Measurements from ENCODE around the gene STOM.

STOM gene

DNA sequence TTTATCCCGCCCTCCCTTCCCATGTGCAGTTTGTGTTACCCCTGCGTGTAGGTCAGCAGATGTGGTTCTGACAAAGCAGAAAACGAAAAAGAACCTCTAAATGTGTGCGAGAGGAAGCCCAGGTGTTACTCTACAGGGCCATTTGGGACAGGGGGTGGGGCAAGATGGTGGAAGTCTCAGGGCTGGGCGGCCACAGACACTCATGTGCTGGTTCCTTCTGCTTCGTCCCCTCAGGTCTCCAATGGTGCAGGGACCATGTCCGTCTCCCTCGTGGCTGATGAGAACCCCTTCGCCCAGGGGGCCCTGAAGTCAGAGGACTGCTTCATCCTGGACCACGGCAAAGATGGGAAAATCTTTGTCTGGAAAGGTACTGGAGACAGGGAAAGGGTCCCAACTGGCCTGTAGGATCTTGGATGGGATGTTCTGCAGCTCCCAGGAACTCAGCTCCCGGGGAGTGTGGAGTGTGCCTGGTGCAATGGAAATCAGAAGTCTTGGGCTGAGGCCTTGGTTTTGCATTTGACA, 53.1 kb downstream of the STOM start:
- H2AFZ ChIP-seq (ENCODE audit: low read length), result no peak overlapping the region
- H2BK120ac ChIP-seq (ENCODE audit: low read depth, low read length), result no peak overlapping the region
- H3K9ac ChIP-seq (ENCODE audit: low read depth, low read length, poor library complexity), result no peak overlapping the region
- no CpG with 5 or more reads among the region's 11 CpGs for WGBS, 2 donors (ENCODE audit: extremely low coverage in 2 of 2, insufficient read length in 2 of 2, insufficient replicate concordance in 1 of 2)
- peaks cover 2 to 3% of the 10 kb centered on the region in 2 donors for H3K36me3 ChIP-seq (replicated peaks in 1 of 2; ENCODE audit: control insufficient read depth in 2 of 2, insufficient read depth in 2 of 2, low read length in 2 of 2)
- H4K91ac ChIP-seq (ENCODE audit: low read depth, low read length, poor library complexity), result no peak overlapping the region
- H3K23ac ChIP-seq (ENCODE audit: low read depth, low read length, poor library complexity), result no peak overlapping the region
- no peaks in the 10 kb centered on the region for H3K9me3 ChIP-seq (replicated peaks in 1 of 2; ENCODE audit: control insufficient read depth in 2 of 2, insufficient read depth in 1 of 2, low read depth in 1 of 2, low read length in 2 of 2)
- DNase-seq (ENCODE audit: low spot score), result no peak
- no peak overlapping the region for H3K4me2 ChIP-seq (ENCODE audit: insufficient read depth, low read length, poor library complexity, severe bottlenecking)
- no peaks in the 10 kb centered on the region for H3K79me1 ChIP-seq (ENCODE audit: low read depth, low read length)
- no peak overlapping the region for H2BK5ac ChIP-seq (ENCODE audit: low read length)
- no peak overlapping the region for H2AK5ac ChIP-seq (ENCODE audit: low read depth, low read length)
- no peak overlapping the region for H3K4me3 ChIP-seq (ENCODE audit: low read length in 2 of 2)
- H3K27me3 ChIP-seq (ENCODE audit: control insufficient read depth in 3 of 3, insufficient read depth in 3 of 3, low read depth in 1 of 3, low read length in 3 of 3), result no peaks in the 10 kb centered on the region
- H4K8ac ChIP-seq (ENCODE audit: low read depth, low read length), result no peak overlapping the region
- no peak overlapping the region for H3K27ac ChIP-seq (replicated peaks; ENCODE audit: low read length)
- H3K18ac ChIP-seq (ENCODE audit: low read length), result no peak overlapping the region
- H2BK15ac ChIP-seq (ENCODE audit: low read length), result no peak overlapping the region
- no peaks in the 10 kb centered on the region for H3K4me1 ChIP-seq (ENCODE audit: control insufficient read depth in 2 of 2, insufficient read depth in 1 of 2, low read depth in 1 of 2, low read length in 2 of 2)
- H3K14ac ChIP-seq (ENCODE audit: low read length), result no peak overlapping the region
- H2BK12ac ChIP-seq (ENCODE audit: low read length), result no peak overlapping the region
- H3K4ac ChIP-seq (ENCODE audit: low read length), result no peak overlapping the region

DNA sequence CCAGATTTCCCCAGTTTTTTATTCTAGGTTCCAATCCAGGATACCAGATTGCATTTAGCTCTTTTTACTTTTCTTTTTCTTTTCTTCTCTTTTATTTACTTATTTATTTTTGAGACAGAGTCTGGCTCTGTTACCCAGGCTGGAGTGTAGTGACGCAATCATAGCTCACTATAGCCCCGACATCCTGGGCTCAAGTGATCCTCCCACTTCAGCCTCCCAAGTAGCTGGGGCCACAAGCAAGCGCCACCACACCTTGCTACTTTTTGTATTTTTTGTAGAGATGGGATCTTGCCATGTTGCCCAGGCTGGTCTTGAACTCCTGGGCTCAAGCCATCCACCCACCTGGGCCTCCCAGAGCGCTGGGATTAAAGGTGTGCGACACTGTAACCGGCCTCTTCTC, 53.7 kb downstream of the STOM start:
- Histone ChIP-seq H3K4me1 (ENCODE audit: control insufficient read depth in 2 of 2, insufficient read depth in 1 of 2, low read depth in 1 of 2, low read length in 2 of 2) (no peaks in the 10 kb centered on the region), H3K14ac (ENCODE audit: low read length) (no peak overlapping the region), H2BK5ac (ENCODE audit: low read length) (no peak overlapping the region), H3K36me3 (replicated peaks in 1 of 2; ENCODE audit: control insufficient read depth in 2 of 2, insufficient read depth in 2 of 2, low read length in 2 of 2) (peaks cover 2 to 3% of the 10 kb centered on the region in 2 donors), H2BK120ac (ENCODE audit: low read depth, low read length) (no peak overlapping the region), H2AK5ac (ENCODE audit: low read depth, low read length) (no peak overlapping the region), H3K18ac (ENCODE audit: low read length) (no peak overlapping the region), H2BK15ac (ENCODE audit: low read length) (no peak overlapping the region), H2BK12ac (ENCODE audit: low read length) (no peak overlapping the region), H4K91ac (ENCODE audit: low read depth, low read length, poor library complexity) (no peak overlapping the region), H4K8ac (ENCODE audit: low read depth, low read length) (no peak overlapping the region), H3K79me1 (ENCODE audit: low read depth, low read length) (no peaks in the 10 kb centered on the region), H3K4me2 (ENCODE audit: insufficient read depth, low read length, poor library complexity, severe bottlenecking) (no peak overlapping the region), H3K9me3 (replicated peaks in 1 of 2; ENCODE audit: control insufficient read depth in 2 of 2, insufficient read depth in 1 of 2, low read depth in 1 of 2, low read length in 2 of 2) (no peaks in the 10 kb centered on the region), H3K4me3 (ENCODE audit: low read length in 2 of 2) (no peak overlapping the region), H3K4ac (ENCODE audit: low read length) (no peak overlapping the region), H3K27me3 (ENCODE audit: control insufficient read depth in 3 of 3, insufficient read depth in 3 of 3, low read depth in 1 of 3, low read length in 3 of 3) (no peaks in the 10 kb centered on the region), H3K9ac (ENCODE audit: low read depth, low read length, poor library complexity) (no peak overlapping the region), H3K23ac (ENCODE audit: low read depth, low read length, poor library complexity) (no peak overlapping the region), H2AFZ (ENCODE audit: low read length) (no peak overlapping the region), H3K27ac (replicated peaks; ENCODE audit: low read length) (no peak overlapping the region)
- no peak for DNase-seq (ENCODE audit: low spot score)
- WGBS, 2 donors (ENCODE audit: extremely low coverage in 2 of 2, insufficient read length in 2 of 2, insufficient replicate concordance in 1 of 2), result no CpG with 5 or more reads among the region's 6 CpGs

DNA sequence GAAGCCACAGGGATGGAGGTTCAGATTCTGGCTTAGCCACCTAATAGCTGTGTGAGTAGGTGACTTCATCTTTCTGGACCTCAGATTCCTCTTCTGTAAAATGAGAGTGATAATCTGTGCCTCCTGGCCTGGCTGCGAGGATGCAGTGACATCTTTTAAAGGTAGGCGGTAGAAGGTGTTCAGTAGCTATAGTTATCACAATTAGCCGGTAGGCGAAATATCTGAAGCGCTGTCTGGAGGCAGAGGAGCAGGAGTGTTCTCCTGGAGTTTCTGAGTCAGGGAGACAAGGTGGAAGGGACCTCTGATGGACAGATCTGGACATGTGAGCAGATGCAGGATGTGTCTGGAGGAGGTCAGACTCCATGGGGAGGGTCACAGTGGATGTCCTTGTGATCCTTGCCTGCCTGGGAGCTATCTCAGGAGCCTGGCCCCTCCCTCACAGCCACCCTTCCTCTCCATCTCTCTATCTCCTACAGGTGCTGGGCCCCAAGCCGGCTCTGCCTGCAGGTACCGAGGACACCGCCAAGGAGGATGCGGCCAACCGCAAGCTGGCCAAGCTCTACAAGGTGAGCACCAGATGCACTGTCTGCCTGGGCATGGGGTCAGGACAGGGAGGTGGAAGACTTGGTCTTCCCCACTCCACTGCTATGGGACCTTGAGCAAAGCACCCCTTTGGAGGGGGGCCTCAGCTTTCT, 56.4 kb downstream of the STOM start:
- H3K4ac ChIP-seq (ENCODE audit: low read length), result no peak overlapping the region
- H3K9ac ChIP-seq (ENCODE audit: low read depth, low read length, poor library complexity), result no peak overlapping the region
- H3K27me3 ChIP-seq (ENCODE audit: control insufficient read depth in 3 of 3, insufficient read depth in 3 of 3, low read depth in 1 of 3, low read length in 3 of 3), result no peaks in the 10 kb centered on the region
- H3K23ac ChIP-seq (ENCODE audit: low read depth, low read length, poor library complexity), result peak overlapping the region; percentile 56
- H3K9me3 ChIP-seq (replicated peaks in 1 of 2; ENCODE audit: control insufficient read depth in 2 of 2, insufficient read depth in 1 of 2, low read depth in 1 of 2, low read length in 2 of 2), result no peaks in the 10 kb centered on the region
- no peak overlapping the region for H2BK5ac ChIP-seq (ENCODE audit: low read length)
- no peak overlapping the region for H3K14ac ChIP-seq (ENCODE audit: low read length)
- no peak overlapping the region for H2BK15ac ChIP-seq (ENCODE audit: low read length)
- H3K18ac ChIP-seq (ENCODE audit: low read length), result no peak overlapping the region
- H3K27ac ChIP-seq (replicated peaks; ENCODE audit: low read length), result no peak overlapping the region
- no peak overlapping the region for H2AFZ ChIP-seq (ENCODE audit: low read length)
- no peak overlapping the region for H3K4me2 ChIP-seq (ENCODE audit: insufficient read depth, low read length, poor library complexity, severe bottlenecking)
- H2BK120ac ChIP-seq (ENCODE audit: low read depth, low read length), result no peak overlapping the region
- no peak for DNase-seq (ENCODE audit: low spot score)
- H2AK5ac ChIP-seq (ENCODE audit: low read depth, low read length), result no peak overlapping the region
- peak overlapping the region; percentile 61 for H4K91ac ChIP-seq (ENCODE audit: low read depth, low read length, poor library complexity)
- no peak overlapping the region for H4K8ac ChIP-seq (ENCODE audit: low read depth, low read length)
- H3K79me1 ChIP-seq (ENCODE audit: low read depth, low read length), result peaks cover under 1% of the 10 kb centered on the region
- H3K36me3 ChIP-seq (replicated peaks in 1 of 2; ENCODE audit: control insufficient read depth in 2 of 2, insufficient read depth in 2 of 2, low read length in 2 of 2), result peaks cover 0 to 5% of the 10 kb centered on the region in 2 donors
- H2BK12ac ChIP-seq (ENCODE audit: low read length), result no peak overlapping the region
- WGBS, 2 donors (ENCODE audit: extremely low coverage in 2 of 2, insufficient read length in 2 of 2, insufficient replicate concordance in 1 of 2), result no CpG with 5 or more reads among the region's 10 CpGs
- H3K4me1 ChIP-seq (ENCODE audit: control insufficient read depth in 2 of 2, insufficient read depth in 1 of 2, low read depth in 1 of 2, low read length in 2 of 2), result no peaks in the 10 kb centered on the region
- H3K4me3 ChIP-seq (ENCODE audit: low read length in 2 of 2), result peak overlapping the region in 1 of 2 donors; percentile 5

DNA sequence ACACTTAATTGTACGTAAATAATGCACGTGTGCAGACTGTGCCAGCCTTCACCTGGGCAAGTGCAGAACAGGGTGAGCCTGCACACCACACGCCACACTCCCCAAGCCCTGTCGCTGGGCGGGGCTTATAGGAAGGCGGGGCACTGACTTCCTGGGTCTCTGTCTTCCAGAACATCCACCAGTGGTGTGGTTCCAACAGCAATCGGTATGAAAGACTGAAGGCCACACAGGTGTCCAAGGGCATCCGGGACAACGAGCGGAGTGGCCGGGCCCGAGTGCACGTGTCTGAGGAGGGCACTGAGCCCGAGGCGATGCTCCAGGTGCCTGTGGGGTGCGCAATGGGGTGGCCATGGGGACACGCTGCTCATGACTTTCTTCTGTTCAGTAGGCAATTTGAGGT, 57.9 kb downstream of the STOM start:
- H3K4ac ChIP-seq (ENCODE audit: low read length), result no peak overlapping the region
- H3K27ac ChIP-seq (replicated peaks; ENCODE audit: low read length), result no peak overlapping the region
- no peak overlapping the region for H2BK5ac ChIP-seq (ENCODE audit: low read length)
- no peak overlapping the region for H4K8ac ChIP-seq (ENCODE audit: low read depth, low read length)
- no peaks in the 10 kb centered on the region for H3K9me3 ChIP-seq (replicated peaks in 1 of 2; ENCODE audit: control insufficient read depth in 2 of 2, insufficient read depth in 1 of 2, low read depth in 1 of 2, low read length in 2 of 2)
- H3K9ac ChIP-seq (ENCODE audit: low read depth, low read length, poor library complexity), result no peak overlapping the region
- no peak overlapping the region for H3K4me2 ChIP-seq (ENCODE audit: insufficient read depth, low read length, poor library complexity, severe bottlenecking)
- DNase-seq (ENCODE audit: low spot score), result no peak
- no peak overlapping the region for H3K4me3 ChIP-seq (ENCODE audit: low read length in 2 of 2)
- H3K18ac ChIP-seq (ENCODE audit: low read length), result no peak overlapping the region
- no peak overlapping the region for H2AFZ ChIP-seq (ENCODE audit: low read length)
- peaks cover 2% of the 10 kb centered on the region for H3K79me1 ChIP-seq (ENCODE audit: low read depth, low read length)
- H3K27me3 ChIP-seq (ENCODE audit: control insufficient read depth in 3 of 3, insufficient read depth in 3 of 3, low read depth in 1 of 3, low read length in 3 of 3), result no peaks in the 10 kb centered on the region
- WGBS, 2 donors (ENCODE audit: extremely low coverage in 2 of 2, insufficient read length in 2 of 2, insufficient replicate concordance in 1 of 2), result no CpG with 5 or more reads among the region's 17 CpGs
- no peak overlapping the region for H3K14ac ChIP-seq (ENCODE audit: low read length)
- no peak overlapping the region for H4K91ac ChIP-seq (ENCODE audit: low read depth, low read length, poor library complexity)
- no peak overlapping the region for H2BK120ac ChIP-seq (ENCODE audit: low read depth, low read length)
- no peak overlapping the region for H2BK12ac ChIP-seq (ENCODE audit: low read length)
- no peak overlapping the region for H3K23ac ChIP-seq (ENCODE audit: low read depth, low read length, poor library complexity)
- H3K36me3 ChIP-seq (replicated peaks in 1 of 2; ENCODE audit: control insufficient read depth in 2 of 2, insufficient read depth in 2 of 2, low read length in 2 of 2), result peaks cover 0 to 3% of the 10 kb centered on the region in 2 donors
- H2BK15ac ChIP-seq (ENCODE audit: low read length), result no peak overlapping the region
- no peak overlapping the region for H2AK5ac ChIP-seq (ENCODE audit: low read depth, low read length)
- H3K4me1 ChIP-seq (ENCODE audit: control insufficient read depth in 2 of 2, insufficient read depth in 1 of 2, low read depth in 1 of 2, low read length in 2 of 2), result no peaks in the 10 kb centered on the region
